ENCODE measurements around the gene PRAMEF33.
A peak's percentile ranks its signal among the peaks of the same experiment; 100 is the strongest.
"Not testable (repeated sequence)": the region's sequence is repeated elsewhere in the genome, so short reads cannot be mapped to it uniquely, and the experiment has no call there.

DNA sequence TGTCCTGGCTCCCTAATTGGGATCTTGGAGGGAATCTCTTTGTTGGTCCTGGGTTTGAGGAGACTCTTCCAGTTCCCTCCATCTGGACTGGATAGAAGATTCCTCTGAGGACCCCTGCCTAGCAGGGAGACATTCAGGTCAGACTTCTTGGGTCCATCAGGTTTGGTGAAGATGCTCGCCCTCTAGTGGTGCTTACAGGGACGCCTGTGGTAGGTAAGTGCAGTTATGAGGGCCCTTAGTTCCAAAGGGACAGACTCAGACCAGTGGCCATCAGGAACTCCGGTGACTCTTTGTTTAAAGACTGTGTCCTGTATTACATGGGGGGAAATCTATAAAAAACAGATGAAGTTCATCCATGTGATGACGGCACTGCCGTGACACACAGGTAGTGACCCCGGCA is 26.3 kb upstream of the PRAMEF33 start:
- TF ChIP-seq, protein P1, sequence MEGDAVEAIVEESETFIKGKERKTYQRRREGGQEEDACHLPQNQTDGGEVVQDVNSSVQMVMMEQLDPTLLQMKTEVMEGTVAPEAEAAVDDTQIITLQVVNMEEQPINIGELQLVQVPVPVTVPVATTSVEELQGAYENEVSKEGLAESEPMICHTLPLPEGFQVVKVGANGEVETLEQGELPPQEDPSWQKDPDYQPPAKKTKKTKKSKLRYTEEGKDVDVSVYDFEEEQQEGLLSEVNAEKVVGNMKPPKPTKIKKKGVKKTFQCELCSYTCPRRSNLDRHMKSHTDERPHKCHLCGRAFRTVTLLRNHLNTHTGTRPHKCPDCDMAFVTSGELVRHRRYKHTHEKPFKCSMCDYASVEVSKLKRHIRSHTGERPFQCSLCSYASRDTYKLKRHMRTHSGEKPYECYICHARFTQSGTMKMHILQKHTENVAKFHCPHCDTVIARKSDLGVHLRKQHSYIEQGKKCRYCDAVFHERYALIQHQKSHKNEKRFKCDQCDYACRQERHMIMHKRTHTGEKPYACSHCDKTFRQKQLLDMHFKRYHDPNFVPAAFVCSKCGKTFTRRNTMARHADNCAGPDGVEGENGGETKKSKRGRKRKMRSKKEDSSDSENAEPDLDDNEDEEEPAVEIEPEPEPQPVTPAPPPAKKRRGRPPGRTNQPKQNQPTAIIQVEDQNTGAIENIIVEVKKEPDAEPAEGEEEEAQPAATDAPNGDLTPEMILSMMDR (IDR thresholded peaks at IDR 0.05; ENCODE audit: low read depth, low read length), result 0 out of 2 replicates have a peak, but pooled peaks have one; percentile 5
- not testable (repeated sequence) for TF ChIP-seq EZH2phosphoT487 (IDR thresholded peaks at IDR 0.05; ENCODE audit: low read depth)
